Measurements from ENCODE around the gene LCA5L.
"Not testable (repeated sequence)": the region's sequence is repeated elsewhere in the genome, so short reads cannot be mapped to it uniquely, and the experiment has no call there.

LCA5L gene

DNA sequence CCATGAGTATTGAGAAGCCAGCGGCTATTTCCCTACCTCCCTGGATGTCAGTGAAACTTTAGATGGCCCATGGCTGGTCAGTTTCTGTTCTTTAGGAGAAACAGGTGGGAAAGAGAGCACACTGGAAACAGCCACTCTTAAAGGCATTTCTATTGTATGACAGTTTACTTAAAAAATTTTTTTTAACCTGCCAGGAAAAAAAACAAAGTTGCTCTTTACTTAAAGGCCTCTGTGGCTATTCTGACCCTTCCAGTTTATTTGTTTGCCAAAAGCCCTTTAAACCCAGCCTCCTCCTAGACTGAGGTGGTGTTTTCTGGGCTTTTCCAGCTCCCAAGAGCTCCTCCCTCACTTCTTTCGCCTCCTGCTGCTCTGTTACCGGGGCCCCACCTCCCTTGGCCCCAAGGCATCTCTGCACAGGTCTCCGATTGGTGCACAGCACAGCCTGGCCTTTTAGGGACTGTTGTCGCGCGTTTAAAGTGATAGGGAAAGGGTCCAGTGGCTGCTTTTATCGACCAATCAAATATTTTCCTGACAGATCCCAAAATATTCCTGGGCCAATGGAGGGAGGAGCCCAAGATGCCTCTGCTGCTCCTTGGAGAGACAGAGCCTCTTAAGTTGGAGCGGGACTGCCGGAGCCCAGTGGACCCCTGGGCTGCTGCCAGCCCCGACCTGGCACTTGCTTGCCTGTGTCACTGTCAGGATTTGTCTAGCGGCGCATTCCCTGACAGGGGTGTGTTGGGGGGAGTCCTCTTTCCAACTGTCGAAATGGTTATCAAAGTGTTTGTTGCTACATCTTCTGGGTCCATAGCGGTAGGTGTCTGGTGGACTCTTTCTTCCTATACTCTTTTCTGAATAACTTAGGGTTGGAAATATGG is 6.0 kb upstream of the LCA5L start, which contains the start of gene SH3BGR:
TSS of gene SH3BGR (plus strand) at position 639 of the 875 bp plus-strand sequence. CDS start at position 766, 127 bp downstream.
- no peak for DNase-seq

DNA sequence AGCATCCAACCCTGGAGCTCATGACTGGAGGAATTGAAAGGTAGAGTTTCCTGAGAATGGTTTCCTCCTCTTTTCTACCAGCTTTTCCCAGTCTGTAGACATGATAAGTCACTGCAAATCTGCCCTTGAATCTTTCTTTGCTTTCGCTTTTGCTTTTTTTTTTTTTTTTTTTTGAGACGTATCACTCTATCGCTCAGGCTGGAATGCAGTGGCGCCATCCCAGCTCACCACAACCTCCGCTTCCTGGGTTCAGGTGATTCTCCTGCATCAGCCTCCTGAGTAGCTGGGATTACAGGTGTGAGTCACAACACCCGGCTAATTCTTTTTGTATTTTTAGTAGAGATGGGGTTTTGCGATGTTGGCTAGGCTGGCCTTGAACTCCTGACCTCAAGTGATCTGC is 1.7 kb upstream of the LCA5L start:
- no peak for DNase-seq

DNA sequence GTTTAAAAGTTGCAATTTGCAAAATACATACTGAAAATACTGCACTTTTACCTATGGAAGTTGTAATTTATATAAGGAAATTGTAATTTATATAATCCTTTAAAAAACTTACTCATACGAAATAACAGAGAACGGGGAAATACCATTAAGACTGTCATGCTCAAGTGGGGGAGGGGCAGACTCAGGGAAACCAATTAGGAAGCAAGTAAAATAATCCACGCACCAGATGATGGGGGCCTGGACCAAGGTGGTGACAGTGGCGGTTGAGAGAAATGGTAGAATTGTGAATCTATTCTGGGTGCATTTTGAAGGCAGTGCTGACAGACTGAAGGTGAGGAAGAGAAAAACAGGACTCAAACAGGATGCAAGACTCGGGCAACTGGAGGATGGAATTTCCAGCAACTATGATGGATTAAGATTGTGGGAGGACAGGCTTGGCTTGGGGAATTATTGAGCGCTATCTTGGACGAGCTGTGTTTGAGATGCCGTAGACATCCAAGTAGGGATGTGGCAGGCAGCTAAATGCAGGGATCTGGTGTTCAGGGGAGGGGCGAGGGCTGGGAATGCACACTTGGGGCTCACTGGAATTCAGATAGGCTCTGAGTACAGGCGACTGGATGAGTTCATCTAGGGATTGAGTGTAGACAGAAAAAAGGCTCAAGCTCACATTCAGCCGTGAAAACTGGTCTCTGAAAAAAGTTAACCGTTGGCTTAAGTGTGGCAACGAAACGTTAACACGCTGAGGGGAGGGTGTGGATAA is 977 bp downstream of the LCA5L start:
- DNase-seq = no peak

DNA sequence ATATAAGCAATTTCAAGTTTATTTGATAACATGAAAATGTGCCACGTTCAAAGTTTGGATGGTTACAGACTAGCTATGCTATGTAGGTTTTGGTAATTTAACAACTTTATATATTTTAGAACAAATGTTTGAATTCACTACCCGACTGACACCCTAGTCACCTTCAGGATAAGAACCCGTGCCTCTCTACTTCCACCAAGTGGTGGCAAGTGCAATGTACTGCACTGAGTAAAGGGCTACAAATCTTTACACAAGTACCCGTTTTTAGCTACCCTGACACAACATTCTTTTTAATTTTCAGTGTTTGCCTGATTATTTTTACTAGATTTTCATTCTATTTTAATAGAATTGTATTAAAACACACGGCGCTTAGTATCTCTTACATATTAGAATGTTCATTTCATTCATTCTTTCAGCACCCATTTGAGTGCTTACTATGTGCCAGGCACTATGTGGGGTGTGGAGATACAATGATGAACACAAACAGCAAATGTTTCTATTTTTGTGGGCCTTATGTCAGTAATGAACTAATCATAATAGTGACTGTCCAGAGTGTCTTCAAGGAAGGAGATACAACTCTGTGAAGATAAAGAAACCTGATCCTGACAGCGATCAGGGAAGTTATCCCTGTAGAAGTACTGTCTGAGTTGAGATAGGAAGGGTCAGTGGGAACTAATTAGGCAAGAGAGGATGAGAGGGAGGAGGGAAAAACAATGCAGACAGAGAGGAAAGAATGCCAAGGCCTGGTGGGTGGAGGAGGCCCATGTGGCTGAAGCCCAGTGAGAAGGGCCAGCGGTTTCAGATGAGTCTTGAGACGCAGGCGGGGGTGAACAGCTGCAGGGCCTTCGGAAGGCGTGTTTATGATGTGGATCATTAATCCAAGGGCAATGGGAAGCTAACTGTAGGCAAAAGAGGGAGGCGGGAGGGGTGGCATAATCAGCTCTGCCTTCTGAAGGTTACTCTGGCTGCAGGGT is 3.8 kb downstream of the LCA5L start:
- DNase-seq = peak; percentile 17

DNA sequence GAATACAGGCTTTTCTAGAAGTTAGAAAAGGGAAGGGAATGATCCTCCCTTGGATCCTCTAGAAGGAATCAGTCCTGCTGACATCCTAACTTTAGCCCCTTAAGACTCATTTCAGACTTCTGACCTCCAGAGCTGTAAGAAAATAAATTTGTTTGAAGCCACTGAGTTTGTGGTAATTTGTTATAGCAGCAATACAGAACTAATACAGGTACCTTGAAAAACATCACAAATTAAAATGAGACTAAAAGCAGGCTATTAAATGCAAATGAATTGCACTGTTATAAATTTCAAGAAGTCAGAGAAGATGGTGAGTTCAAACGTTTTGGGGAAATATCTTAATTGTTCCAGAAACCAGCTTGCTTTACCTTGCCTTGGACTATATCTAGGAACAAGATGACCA is 6.3 kb downstream of the LCA5L start:
- no peak for DNase-seq

DNA sequence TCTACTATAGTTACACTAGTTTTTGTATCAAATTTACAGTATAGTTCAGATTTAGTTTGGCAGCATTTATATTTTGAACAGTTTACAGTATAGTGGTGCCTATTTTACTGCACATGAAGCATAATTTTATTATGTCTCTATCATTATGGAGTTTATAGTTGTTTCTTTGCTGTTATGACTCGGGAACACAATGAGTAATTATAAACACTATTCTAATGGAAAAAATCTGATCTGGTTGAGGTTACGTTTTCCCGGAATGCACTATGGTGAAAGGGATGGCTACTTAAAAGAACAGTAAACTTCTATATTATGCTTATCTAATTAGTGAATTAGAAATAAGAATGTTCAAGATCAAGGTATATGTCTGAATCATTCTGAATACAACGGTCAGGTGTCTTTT is 10.6 kb downstream of the LCA5L start:
- no peak for DNase-seq

DNA sequence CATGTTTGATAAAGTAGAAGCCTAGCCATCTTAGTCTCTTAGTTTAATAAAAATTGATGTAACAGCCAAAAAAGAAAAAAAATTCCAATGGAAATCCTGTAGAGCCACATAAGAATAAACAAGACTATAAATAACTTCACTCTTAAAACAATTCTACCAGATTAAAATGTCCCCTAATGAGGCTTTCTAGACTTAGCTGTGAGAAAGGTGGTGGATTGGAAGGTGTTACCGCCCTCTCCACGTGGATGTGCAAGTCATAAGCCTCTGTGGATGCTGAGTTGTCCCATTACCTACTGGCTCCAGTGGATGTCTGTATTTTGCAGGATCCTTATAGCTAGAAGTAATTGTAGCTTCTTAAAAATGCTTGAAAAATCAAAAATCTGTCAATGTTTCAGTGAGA is 14.6 kb downstream of the LCA5L start:
- DNase-seq = no peak

DNA sequence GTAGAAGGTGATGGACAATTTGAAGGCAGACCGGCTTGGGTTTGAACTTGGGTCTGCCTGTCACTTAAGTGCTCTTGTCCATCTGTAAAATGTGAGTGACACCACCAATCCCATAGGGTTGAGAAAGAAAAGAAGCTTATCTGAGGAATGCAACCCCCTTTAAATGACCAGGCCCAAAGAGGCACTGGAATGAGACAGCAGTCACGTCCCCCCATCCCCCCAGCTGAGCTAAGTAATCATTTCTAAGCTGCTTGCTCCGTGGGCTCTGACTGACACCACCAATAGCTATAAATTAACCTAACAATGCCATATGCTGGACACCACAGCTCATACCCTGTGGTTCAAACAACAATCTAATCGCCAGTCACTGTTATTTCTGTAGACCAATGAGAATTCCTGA is 15.1 kb downstream of the LCA5L start:
- DNase-seq = no peak

DNA sequence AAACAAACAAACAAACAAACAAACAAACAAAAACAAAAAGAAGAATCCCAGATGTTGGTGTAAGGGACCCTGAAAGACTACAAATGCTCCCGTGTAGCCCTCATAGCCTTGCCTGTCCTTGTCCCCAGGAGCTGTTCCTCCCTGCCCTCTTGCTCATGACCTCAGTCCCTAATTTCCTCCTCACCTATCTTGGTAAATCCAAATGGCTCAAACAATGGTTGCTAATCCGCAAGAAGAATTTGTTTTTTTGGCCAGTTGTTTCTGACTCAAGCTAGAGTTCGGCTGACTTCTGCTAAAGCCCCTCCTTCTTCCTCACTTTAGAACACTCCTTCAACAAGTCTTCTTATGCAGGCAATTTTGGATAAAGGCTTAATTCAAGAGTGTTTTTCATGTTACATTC is 15.6 kb downstream of the LCA5L start:
- no peak for DNase-seq

DNA sequence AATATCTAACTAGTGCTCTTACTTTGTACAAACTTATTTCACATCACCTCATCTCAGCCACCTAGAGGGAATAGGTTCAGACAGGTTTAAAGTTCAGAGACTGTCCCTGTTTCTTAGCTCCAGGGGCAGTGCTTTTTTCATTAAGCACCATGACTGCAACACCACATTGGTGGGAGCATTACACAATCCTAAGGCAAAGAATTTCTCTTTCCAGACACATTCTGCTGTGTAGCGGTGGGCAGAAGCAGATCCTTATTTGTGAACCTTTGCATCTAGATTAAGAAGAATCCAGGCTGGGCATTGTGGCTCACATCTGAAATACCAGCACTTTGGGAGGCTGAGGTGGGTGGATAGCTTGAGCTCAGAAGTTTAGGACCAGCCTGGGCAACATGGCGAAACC is 16.1 kb downstream of the LCA5L start:
- DNase-seq = no peak

DNA sequence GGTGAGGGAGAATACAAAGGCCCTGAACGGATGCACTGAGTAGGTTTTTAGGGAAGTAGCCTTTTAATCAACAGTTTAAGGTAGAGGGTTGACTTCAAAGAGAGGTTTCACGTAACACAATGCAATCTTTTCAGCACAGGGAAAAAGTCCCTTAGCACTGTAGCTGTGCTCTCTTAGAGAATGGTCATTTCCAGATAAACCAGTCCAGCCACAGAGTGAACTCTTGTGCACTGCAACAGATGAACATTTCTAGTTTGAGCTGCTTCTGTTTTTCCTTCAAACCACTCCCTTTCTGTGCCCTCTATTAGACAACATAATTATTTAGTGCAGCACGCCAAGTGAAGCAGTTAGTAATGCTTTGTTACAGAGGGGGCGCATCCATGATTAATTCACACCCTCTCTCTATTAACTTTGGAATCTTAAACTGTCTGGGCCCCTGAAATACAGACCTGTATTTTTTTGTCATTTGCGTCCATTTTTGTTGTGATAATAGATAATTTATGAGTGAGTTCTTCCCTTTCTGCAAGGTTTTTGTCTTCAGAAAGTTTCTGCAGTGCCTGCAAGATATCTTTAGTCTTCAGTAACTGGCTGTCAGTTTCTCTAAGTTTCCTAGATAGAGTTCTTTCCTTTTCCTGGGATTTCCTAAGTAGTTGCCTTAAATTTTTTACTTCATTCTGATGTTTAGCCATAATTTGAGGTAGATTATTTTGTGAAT is 22.9 kb downstream of the LCA5L start:
- no peak for DNase-seq

DNA sequence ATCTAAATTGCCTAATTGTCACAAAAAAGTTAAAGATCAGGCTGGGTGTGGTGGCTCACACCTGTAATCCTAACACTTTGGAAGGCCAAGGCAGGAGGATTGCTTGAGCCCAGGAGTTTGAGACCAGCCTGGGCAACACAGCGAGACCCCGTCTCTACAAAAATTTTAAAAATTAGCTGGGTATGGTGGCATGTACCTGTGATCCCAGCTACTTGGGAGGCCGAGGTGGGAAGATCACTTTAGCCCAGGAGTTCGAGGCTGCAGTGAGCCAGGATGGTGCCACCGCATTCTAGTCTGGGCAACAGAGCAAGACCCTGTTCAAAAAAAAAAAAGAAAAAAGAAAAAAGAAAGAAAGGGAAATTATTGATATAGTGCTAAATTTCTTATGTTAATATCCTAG is 26.4 kb downstream of the LCA5L start:
- not testable (repeated sequence) for DNase-seq

DNA sequence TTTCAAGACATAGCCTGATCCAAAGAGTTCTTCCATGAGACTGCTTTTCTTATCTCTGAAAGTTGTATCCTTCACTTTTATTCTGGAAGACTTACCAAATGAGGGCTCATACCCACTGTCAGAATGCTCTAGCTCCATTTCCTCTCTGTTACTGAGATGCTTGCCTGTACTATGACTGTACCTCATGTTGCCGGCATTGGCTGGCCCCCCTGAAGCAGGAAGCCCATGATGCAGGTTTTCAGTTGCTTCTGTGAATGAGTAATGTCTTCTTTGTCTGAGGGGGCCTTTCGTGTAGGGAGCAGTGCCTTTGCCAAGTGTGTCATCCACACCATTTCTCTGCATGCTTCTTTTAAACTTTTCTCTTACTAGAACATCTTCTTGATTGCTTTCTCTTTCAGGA is 39.5 kb downstream of the LCA5L start:
- no peak for DNase-seq

DNA sequence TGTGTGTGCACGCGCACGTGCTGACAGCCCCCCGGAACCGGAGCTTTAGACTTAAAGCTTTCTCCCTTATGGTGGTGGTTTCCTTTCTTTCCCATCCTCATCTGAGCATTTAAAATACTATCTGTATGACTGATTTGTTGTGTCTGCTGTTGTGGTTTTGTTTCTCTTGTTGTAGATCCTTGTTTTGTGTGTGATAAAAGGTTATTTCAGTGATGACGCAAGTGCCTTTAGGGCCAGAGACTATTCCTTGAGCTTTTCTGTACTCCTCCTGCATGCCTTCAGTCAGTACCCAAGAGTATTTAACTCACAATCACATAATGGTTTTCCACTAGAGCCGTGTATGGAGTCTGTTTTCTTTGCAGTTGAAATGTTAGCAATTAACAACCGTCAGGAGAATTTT is 45.4 kb downstream of the LCA5L start:
- no peak for DNase-seq

DNA sequence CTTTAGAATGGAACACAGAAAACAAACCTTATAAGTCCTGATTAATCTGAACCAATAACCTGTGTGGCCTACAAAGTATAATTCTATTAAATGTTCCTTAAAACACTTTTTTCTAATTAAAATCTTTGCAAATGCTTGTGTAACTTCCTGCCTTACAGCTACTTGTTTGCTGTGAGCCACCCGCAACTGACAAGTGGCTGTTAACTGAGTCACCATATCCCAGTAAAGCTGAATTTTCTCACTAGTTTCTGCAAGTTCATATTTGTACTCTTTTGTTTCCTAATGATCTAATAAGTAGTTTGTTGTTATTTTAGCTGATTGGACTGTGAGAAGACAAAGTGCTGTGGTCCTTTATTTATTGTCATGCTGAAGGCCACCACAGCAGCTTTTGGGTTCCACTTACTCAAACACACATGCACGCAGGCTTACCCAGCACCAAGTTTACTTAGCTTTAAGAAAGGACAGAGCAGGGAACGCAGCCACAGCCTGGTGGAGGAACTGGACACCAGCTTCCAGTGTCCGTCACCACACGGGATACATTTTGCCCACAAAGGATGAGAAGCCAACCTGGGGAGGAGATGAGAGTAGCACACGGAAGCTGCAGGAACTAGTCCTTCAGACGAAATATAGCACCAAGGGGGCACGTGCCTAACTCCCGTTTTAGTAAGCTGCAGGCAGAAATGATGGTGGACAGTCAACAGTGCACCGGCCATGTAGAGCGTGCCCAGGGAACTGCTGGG is 47.8 kb downstream of the LCA5L start:
- no peak for DNase-seq

DNA sequence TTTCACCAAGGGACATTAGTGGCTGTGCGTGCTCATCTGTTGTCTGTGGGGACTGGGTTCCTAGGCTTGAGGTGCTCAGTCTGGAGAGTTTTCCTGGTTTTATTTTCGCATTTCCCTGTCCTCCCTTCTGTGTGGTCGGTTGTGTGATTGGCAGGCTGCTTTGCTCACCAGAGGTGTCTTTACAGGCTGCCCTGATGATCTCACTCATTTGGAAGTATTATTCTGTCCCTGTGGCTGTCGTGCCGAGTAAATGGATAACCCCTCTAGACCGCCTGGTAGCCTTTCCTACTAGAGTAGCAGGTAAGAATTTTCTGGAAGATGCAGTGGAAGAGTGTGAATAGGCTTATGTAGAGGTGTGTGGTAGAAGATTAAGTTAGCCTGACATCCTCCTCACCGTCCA is 52.6 kb downstream of the LCA5L start:
- no peak for DNase-seq

DNA sequence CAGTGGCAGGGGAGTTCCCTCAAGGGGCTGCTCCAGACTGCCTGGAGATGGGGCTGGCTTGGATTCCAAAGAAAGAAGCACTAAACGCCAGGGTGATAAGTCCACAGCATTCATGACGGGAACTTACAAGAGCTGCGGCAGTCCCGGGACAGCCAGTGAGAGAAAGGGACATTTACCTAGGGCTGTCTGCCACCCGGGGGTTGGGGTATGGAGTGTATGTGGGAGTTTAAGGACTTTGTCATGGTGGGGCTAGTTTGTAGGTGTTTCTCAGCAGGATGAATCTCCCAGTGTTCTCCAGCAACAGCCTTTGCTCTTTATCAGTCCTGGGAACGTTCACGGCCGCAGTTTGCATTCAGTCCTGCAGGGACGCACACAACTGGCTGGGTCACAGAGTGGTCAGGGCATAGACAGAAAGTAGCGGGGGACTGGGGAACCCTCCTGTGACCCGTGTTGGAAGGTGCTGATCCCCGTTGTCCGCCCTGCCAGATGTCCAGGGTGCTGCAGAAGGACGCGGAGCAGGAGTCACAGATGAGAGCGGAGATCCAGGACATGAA is 55.3 kb downstream of the LCA5L start:
- no peak for DNase-seq

DNA sequence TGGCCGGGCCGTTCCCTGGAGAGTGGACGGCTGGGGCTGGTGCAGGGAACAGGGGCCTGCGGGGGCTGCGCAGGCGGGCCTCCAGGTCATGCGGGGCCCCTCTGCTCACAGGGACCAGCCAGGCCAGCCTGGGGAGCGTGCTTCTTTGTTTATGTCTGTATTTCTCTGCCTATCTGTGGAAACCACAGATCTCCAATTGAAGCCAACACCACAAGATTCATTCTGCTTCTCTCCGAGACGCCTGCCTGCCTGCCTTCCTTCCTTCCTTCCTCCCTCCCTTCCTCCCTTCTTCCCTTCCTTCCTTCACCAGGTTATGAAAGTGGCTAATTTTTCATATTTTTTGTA is 56.8 kb downstream of the LCA5L start:
- no peak for DNase-seq

DNA sequence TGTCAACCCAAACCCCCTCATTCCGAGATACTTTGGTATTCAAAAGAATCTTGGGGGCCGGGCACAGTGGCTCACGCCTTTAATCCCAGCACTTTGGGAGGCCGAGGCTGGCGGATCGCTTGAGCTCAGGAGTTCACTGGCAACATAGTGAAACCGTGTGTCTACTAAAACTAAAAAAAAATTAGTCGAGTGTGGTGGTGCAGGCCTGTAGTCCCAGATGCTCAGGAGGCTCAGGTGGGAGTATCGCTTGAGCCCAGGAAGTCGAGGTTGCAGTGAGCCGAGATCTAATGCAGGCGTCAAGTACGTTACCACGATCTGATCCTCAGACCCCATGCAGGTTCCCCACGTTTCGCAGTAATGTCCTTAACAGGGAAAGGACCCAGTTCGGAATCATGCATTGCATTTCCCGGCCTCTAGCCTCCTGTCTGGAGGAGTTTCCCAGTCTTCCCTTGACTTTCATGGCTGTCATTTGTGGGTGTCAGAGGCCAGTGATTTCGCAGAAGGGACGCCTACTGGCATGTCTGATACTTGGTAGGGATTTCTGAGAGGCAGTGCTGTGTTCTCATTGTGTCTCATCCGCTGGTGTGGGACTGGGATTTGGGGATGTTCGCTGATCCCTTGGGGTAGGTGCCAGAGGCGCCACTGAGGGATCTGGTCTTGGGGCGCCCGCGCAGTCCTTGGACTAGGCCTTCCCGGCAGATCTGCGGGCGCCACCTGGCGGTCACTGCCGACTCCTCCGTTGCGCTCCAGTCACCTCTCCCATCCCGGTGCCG is 57.4 kb downstream of the LCA5L start:
- peak; percentile 81 for DNase-seq

DNA sequence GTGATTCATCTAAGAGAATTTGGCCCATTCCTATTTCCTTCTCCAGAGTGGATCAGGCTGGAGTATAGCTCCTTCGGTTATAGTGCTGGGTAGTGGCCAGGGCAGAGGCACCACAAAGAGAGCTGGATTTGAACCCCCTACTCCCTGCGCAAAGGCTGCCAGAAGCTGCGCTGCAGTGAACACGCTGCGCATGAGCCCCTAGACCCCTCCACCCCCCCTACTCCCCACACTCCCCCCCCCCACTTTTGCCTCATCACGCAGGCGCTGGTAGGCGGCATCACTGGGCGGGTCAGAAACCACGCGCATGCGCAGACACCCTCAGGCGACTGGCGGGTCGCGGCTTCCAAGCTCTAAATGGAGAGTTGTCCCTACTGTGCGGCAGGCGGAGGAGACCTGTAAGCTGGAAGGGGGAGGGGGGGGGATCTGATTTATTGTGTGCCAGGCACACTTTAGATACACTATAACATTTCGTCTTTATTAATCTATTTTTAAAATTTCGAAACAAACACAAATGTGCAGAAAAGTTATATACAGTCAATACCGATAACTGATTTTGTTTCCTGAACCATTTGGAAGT is 58.0 kb downstream of the LCA5L start:
- DNase-seq = peak; percentile 87
